Endothelial cell of umbilical vein (primary cell): ENCODE data around the gene LRRK1. TPM values are rescaled to one million over a fixed set of nuclear protein-coding genes. Genes with fewer than 3 reads are reported as not detected.

ENCODE experiments used
- BruUV-seq: library from RNA; stranded (reverse); fragments of 400-500 nt; replicated peaks from 2 replicates; lab custom pipeline; 2021; lab: Mats Ljungman, UMichigan
- CTCF ChIA-PET: fragments of 300-600, 350-600 bp; sonication (Branson Sonifier 250); formaldehyde crosslinking; loops from one replicate; lab custom pipeline; 2021; ENCODE audit warnings: antibody characterized with exemption, inconsistent platforms; lab: Charles Lee
- POLR2A ChIA-PET: fragments of 300-600, 350-600 bp; sonication (Branson Sonifier 250); formaldehyde crosslinking; loops from one replicate; lab custom pipeline; 2021; ENCODE audit warnings: antibody characterized with exemption, inconsistent platforms; lab: Charles Lee
- DNase-seq: peaks from one replicate; pipeline ENCODE4 v3.0.0-alpha.2; 2011; ENCODE audit warnings: low read depth, low spot score
- FAIRE-seq: peaks from 2 replicates; lab custom pipeline; 2011; peaks lifted over from hg19 to GRCh38; lab: Jason Lieb, UNC
- H2AFZ ChIP-seq: 2 replicates; pipeline ENCODE4 v1.6.0; 2012; ENCODE audit warnings: low read depth, low read length, control low read depth, inconsistent platforms
- H3K27ac ChIP-seq: 2 replicates; pipeline ENCODE4 v1.5.1; 2011; ENCODE audit warnings: low read depth, mild to moderate bottlenecking, control low read depth, low read length, moderate library complexity; ENCODE audit not compliant: insufficient read depth
- H3K27me3 ChIP-seq, 2 experiments: 2 replicates each; pipeline versions ENCODE4 v1.6.0 to v1.6.1; 2011; ENCODE audit warnings: low read length in 2 of 2, mixed read lengths in 1 of 2; ENCODE audit not compliant: control insufficient read depth in 2 of 2, insufficient read depth in 2 of 2
- H3K36me3 ChIP-seq, 2 experiments: 2 replicates in 1 of 2; 3 replicates in 1 of 2; pipeline ENCODE4 v1.5.1; 2011; ENCODE audit warnings: low read length in 2 of 2, mild to moderate bottlenecking in 1 of 2, moderate library complexity in 1 of 2; ENCODE audit not compliant: control insufficient read depth in 2 of 2, insufficient read depth in 2 of 2; ENCODE audit errors: extremely low read depth in 1 of 2
- H3K4me1 ChIP-seq: 3 replicates; pipeline ENCODE4 v1.5.1; 2011; ENCODE audit warnings: mild to moderate bottlenecking, low read length; ENCODE audit not compliant: control insufficient read depth, insufficient read depth; ENCODE audit errors: extremely low read depth
- H3K4me2 ChIP-seq: 2 replicates; pipeline ENCODE4 v1.6.1; 2011; ENCODE audit warnings: low read length, control low read depth, mixed read lengths; ENCODE audit not compliant: insufficient read depth
- H3K4me3 ChIP-seq, 3 experiments: fragments of 200-600 bp in 1 of 3; sonication (generic), shearing (Covaris generic) in 1 of 3; replicated peaks in 1 of 3; 2 replicates each; pipeline ENCODE4 v1.5.1; 2011 to 2016; ENCODE audit warnings: control low read depth in 3 of 3, low read length in 3 of 3, mild to moderate bottlenecking in 2 of 3, inconsistent platforms in 1 of 3, low read depth in 1 of 3, moderate library complexity in 1 of 3; ENCODE audit not compliant: insufficient read depth in 1 of 3
- H3K79me2 ChIP-seq: 2 replicates; pipeline ENCODE4 v1.6.0; 2012; ENCODE audit warnings: low read length, inconsistent platforms; ENCODE audit not compliant: control insufficient read depth, insufficient read depth
- H3K9ac ChIP-seq: replicated peaks from 2 replicates; pipeline ENCODE3; 2011; ENCODE audit warnings: low read length, control low read depth; ENCODE audit not compliant: insufficient read depth; ENCODE audit errors: extremely low read depth
- H3K9me1 ChIP-seq: replicated peaks from 3 replicates; pipeline ENCODE4 v1.6.0; 2011; ENCODE audit warnings: mild to moderate bottlenecking, low read length; ENCODE audit not compliant: control insufficient read depth, insufficient read depth; ENCODE audit errors: extremely low read depth
- H3K9me3 ChIP-seq: replicated peaks from 2 replicates; pipeline ENCODE4 v1.5.1; 2012; ENCODE audit warnings: low read length, inconsistent platforms; ENCODE audit not compliant: control insufficient read depth, insufficient read depth
- H4K20me1 ChIP-seq: replicated peaks from 2 replicates; pipeline ENCODE3; 2011; ENCODE audit warnings: mild to moderate bottlenecking, low read length; ENCODE audit not compliant: control insufficient read depth, insufficient read depth; ENCODE audit errors: extremely low read depth
- EZH2 ChIP-seq: IDR thresholded peaks from 2 replicates; pipeline ENCODE4 v1.6.1; 2012; ENCODE audit warnings: borderline replicate concordance, low read depth, mild to moderate bottlenecking, moderate library complexity, low read length, inconsistent platforms; ENCODE audit not compliant: severe bottlenecking
- FOS ChIP-seq: IDR thresholded peaks from 2 replicates; pipeline ENCODE4 v1.6.1; 2011; ENCODE audit warnings: mild to moderate bottlenecking, low read length, moderate library complexity, borderline replicate concordance; ENCODE audit not compliant: insufficient read depth
- GATA2 ChIP-seq: IDR thresholded peaks from 2 replicates; pipeline ENCODE4 v1.7.0; 2011; ENCODE audit warnings: low read depth, mild to moderate bottlenecking, moderate library complexity, mixed read lengths, low read length; ENCODE audit not compliant: insufficient read length, insufficient read depth
- JUN ChIP-seq: IDR thresholded peaks from 2 replicates; pipeline ENCODE4 v1.6.1; 2011; ENCODE audit warnings: borderline replicate concordance, low read depth; ENCODE audit not compliant: insufficient read length, insufficient read depth
- MYC ChIP-seq: IDR thresholded peaks from one replicate; pipeline ENCODE4 v1.6.1; 2011; ENCODE audit warnings: mild to moderate bottlenecking, low read depth, low read length
- POLR2AphosphoS5 ChIP-seq: IDR thresholded peaks from 2 replicates; pipeline ENCODE4 v1.6.1; 2012; ENCODE audit warnings: low read depth, mild to moderate bottlenecking, control low read depth, low read length, moderate library complexity; ENCODE audit not compliant: insufficient read depth
- dilution Hi-C: fragments of 300-500 bp; cut with MboI; formaldehyde crosslinking; loops from one replicate; pipeline ENCODE4 v1.15.0; 2019; ENCODE audit warnings: low sequenced_read_pairs; ENCODE audit not compliant: extremely low pct_ligation_motif_present
- intact Hi-C: fragments of 100-400 bp; cut with micrococcal nuclease; formaldehyde crosslinking; loops from one replicate; pipeline ENCODE4 v1.10.0; 2022
- polyA plus RNA-seq, 4 experiments: library from polyadenylated mRNA; depleted of rRNA in 3 of 4; stranded (reverse) in 3 of 4; unstranded in 1 of 4; fragments of >200 nt; gene quantifications; 2 replicates each; pipeline versions ENCODE4 v1.2.1 to v1.2.3, GENCODE V29; 2011 to 2012; ENCODE audit warnings: missing spikeins in 1 of 4
- total RNA-seq: library from RNA; stranded (reverse); gene quantifications from 2 replicates; pipeline ENCODE4 v1.2.3, GENCODE V29; 2021
- TF ChIP-seq, protein P1 (sequence below), 2 donors: IDR thresholded peaks; 1 replicate in 1 of 2; 2 replicates in 1 of 2; pipeline ENCODE4 v1.5.1; 2011; ENCODE audit warnings: low read length in 2 of 2, mild to moderate bottlenecking in 2 of 2, moderate library complexity in 2 of 2, control low read depth in 1 of 2, inconsistent platforms in 1 of 2, low read depth in 1 of 2; ENCODE audit not compliant: insufficient read depth in 1 of 2; ENCODE audit errors: extremely low read depth in 1 of 2

Gene LRRK1
- total and polyA plus RNA-seq, 2 donors (not counting 3 experiments of a cell fraction or from before 2014, with no cell fraction given): 11.0 to 22.1 TPM

DNA sequence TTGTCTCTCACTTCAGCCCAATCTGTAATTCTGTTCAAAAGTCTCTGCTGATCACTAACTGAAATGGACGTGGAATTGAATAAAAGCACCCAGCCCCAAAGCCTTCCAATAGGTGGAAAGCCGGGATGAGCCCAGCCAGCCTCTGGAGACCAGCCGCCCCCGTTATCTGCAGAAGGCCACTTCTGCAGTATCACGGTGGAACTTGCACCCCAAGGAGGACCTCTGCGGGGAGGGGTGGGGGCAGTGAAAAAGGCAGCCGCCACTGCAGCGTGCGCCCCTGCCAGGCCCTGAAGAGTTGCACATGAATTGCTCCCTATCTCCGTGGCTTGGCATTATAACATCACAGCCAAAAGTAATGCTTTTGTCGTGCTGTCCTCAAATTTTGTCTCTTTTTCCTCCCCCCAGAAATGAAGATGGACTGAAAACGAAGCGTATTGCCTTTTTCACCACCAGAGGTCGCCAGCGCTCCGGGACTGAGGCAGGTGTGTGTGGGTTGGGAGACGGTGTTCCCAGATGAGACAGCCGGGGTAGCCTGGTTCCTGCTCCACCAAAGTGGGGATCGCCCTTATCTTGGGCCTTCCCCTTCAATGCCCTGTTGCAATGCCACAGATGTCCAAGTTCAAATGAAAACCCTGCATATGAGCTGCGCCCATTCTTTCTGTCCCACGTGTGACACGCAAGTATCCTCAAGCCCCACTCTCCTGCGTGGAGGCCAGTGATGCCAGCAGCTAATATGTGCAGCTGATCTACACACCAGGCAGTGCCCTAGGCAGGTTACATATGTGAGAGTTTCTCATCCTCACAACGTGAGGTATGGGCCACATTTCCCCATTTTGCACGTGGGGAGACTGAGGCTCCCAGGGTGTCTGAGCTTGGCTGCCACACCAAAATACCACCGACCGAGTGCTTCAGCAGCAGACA lies 96.0 kb downstream of the LRRK1 start:
- Histone ChIP-seq H3K4me2 (no peak overlapping the region), H3K27me3 (no peaks in the 10 kb centered on the region), H3K9ac (no peak overlapping the region), H2AFZ (no peak overlapping the region), H3K27ac (no peak overlapping the region), H3K4me1 (no peaks in the 10 kb centered on the region), H3K4me3 (no peak overlapping the region), H3K9me1 (no peaks in the 10 kb centered on the region), H3K9me3 (no peaks in the 10 kb centered on the region), H3K79me2 (no peaks in the 10 kb centered on the region), H3K36me3 (peaks cover 0 to 12% of the 10 kb centered on the region in 2 experiments), H4K20me1 (no peaks in the 10 kb centered on the region)
- DNase-seq (peak; percentile 59), FAIRE-seq (peak; percentile 83)
- no TSS peak for BruUV-seq
- intact Hi-C loops: loop anchor here (1.0 to 10.0 kb wide), 4 partner anchors 73 to 626 kb away; no protein-coding TSS in a partner anchor
- no peak for TF ChIP-seq POLR2AphosphoS5
- TF ChIP-seq, protein P1, sequence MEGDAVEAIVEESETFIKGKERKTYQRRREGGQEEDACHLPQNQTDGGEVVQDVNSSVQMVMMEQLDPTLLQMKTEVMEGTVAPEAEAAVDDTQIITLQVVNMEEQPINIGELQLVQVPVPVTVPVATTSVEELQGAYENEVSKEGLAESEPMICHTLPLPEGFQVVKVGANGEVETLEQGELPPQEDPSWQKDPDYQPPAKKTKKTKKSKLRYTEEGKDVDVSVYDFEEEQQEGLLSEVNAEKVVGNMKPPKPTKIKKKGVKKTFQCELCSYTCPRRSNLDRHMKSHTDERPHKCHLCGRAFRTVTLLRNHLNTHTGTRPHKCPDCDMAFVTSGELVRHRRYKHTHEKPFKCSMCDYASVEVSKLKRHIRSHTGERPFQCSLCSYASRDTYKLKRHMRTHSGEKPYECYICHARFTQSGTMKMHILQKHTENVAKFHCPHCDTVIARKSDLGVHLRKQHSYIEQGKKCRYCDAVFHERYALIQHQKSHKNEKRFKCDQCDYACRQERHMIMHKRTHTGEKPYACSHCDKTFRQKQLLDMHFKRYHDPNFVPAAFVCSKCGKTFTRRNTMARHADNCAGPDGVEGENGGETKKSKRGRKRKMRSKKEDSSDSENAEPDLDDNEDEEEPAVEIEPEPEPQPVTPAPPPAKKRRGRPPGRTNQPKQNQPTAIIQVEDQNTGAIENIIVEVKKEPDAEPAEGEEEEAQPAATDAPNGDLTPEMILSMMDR (IDR thresholded peaks at IDR 0.05; ENCODE audit: extremely low read depth in 1 of 2, insufficient read depth in 1 of 2, low read depth in 1 of 2, low read length in 2 of 2): peak; percentile 83 to 90
- dilution Hi-C loops: no loop called here
- POLR2A ChIA-PET: no interaction called here
- CTCF ChIA-PET: interaction anchor here (0.7 to 4.2 kb wide), 14 partner anchors 8 to 255 kb away, joined by 3 to 68 read pairs (median 5); partner anchors contain the start of gene CHSY1

DNA sequence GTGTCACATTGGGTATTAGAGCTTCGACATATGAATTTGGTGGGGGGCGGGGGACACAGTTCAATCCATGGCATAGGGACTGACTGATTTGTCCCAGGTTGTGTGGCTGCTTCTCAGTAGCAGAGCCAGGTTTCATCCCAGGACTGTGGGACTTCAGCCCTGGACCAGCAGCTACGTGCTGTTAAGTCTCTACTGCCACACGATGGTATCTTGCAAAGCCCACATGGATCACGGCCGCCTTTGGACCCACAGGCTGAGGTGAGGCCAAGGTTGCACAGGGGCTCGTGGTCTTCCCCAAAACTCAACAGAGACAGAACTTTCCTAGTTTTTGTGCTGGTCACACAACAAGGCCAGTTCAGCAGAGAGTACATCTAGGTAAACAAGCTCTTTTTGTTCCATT lies 97.4 kb downstream of the LRRK1 start:
- peaks cover 0 to 13% of the 10 kb centered on the region in 2 experiments for H3K36me3 ChIP-seq
- H3K27me3 ChIP-seq: no peaks in the 10 kb centered on the region
- H2AFZ ChIP-seq: no peak overlapping the region
- no peak overlapping the region for H3K4me3 ChIP-seq
- H3K9me1 ChIP-seq: no peaks in the 10 kb centered on the region
- DNase-seq: no peak
- no peaks in the 10 kb centered on the region for H3K9me3 ChIP-seq
- FAIRE-seq: no peak
- no peak overlapping the region for H3K4me2 ChIP-seq
- intact Hi-C loops: loop anchor here (10.0 kb wide), 1 partner anchor 158 kb away; no protein-coding TSS in a partner anchor
- POLR2A ChIA-PET: interaction anchor here (0.7 kb wide), 1 partner anchor 233 kb away, joined by 3 read pairs; no protein-coding TSS in a partner anchor
- H3K79me2 ChIP-seq: no peaks in the 10 kb centered on the region
- no TSS peak for BruUV-seq
- no peak for TF ChIP-seq MYC
- TF ChIP-seq FOS: no peak
- no peak for TF ChIP-seq JUN
- TF ChIP-seq, protein P1 (IDR thresholded peaks at IDR 0.05; ENCODE audit: extremely low read depth in 1 of 2, insufficient read depth in 1 of 2, low read depth in 1 of 2, low read length in 2 of 2): no peak
- no peak for TF ChIP-seq GATA2
- TF ChIP-seq POLR2AphosphoS5: no peak
- TF ChIP-seq EZH2: no peak
- H4K20me1 ChIP-seq: no peaks in the 10 kb centered on the region
- no peak overlapping the region for H3K27ac ChIP-seq
- CTCF ChIA-PET: interaction anchor here (0.9 to 4.2 kb wide), 10 partner anchors 9 to 260 kb away, joined by 3 to 68 read pairs (median 6); partner anchors contain the start of gene CHSY1
- H3K9ac ChIP-seq: no peak overlapping the region
- dilution Hi-C loops: no loop called here
- H3K4me1 ChIP-seq: no peaks in the 10 kb centered on the region
